DOHH2 (cell line): ENCODE measurements around the gene GATD1.

Experiments
- EZH2phosphoT487 ChIP-seq: fragments of 200-600 bp; sonication (generic); IDR thresholded peaks from 2 replicates; pipeline ENCODE4 v1.6.1; 2017; ENCODE audit warnings: borderline replicate concordance, mild to moderate bottlenecking, antibody characterized with exemption, low read length, moderate library complexity, mixed read lengths
- TF ChIP-seq, protein P1 (sequence below): fragments of 200-600 bp; sonication (generic); IDR thresholded peaks from one replicate; pipeline ENCODE4 v1.5.1; 2014; ENCODE audit warnings: antibody characterized with exemption, mild to moderate bottlenecking, low read depth, low read length; ENCODE audit not compliant: poor library complexity, severe bottlenecking

- TF ChIP-seq, protein P1, sequence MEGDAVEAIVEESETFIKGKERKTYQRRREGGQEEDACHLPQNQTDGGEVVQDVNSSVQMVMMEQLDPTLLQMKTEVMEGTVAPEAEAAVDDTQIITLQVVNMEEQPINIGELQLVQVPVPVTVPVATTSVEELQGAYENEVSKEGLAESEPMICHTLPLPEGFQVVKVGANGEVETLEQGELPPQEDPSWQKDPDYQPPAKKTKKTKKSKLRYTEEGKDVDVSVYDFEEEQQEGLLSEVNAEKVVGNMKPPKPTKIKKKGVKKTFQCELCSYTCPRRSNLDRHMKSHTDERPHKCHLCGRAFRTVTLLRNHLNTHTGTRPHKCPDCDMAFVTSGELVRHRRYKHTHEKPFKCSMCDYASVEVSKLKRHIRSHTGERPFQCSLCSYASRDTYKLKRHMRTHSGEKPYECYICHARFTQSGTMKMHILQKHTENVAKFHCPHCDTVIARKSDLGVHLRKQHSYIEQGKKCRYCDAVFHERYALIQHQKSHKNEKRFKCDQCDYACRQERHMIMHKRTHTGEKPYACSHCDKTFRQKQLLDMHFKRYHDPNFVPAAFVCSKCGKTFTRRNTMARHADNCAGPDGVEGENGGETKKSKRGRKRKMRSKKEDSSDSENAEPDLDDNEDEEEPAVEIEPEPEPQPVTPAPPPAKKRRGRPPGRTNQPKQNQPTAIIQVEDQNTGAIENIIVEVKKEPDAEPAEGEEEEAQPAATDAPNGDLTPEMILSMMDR: no peak
- no peak for TF ChIP-seq EZH2phosphoT487
These were observed 10.0 kb downstream of the GATD1 start for GRCh38 chr11:767238-767637.
